ENCODE data around the gene MAD1L1.

MAD1L1 gene

DNA sequence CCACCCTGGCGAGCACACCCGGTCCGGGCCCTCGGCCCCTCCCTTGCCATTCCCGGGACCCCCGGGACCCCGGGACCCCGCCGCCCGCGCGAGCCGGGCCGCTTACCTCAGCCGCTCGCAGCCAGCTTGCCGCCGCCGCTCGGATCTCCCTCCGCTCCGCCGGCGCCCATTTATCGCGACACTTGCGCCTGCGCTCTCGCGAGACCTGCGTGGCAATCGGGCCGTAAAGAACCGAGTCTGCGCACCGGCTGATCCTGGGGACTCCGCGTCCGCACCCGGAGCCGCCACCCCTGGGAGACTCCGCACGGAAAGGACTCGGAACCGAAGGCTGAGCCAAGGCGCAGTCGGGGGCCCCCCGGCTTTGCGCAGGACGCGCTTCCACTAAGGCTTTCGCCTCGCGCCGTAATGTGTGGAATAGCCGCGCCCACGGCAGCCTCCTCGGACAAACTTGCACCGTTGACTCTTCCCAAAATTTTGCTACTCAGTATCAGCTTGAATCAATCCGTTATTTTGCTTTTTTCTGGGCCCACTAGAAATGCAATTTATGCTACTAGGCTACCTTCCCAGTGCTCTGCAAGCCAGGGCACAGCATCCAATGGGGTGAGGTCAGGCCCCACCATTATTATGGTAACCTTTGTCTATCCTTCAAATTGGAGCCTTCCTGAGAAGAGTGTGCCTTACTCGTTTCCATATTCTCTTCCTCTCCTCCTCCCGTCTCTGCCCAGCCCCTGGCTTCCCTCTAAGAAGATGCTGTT is at the start of gene MAD1L1:
TSS of gene MAD1L1 (minus strand) at position 180 of the 755 bp plus-strand sequence. CDS start 2,812 bp downstream, outside the sequence.
- DNase-seq (ENCODE audit: low read depth, low spot score) = peak; percentile 96

DNA sequence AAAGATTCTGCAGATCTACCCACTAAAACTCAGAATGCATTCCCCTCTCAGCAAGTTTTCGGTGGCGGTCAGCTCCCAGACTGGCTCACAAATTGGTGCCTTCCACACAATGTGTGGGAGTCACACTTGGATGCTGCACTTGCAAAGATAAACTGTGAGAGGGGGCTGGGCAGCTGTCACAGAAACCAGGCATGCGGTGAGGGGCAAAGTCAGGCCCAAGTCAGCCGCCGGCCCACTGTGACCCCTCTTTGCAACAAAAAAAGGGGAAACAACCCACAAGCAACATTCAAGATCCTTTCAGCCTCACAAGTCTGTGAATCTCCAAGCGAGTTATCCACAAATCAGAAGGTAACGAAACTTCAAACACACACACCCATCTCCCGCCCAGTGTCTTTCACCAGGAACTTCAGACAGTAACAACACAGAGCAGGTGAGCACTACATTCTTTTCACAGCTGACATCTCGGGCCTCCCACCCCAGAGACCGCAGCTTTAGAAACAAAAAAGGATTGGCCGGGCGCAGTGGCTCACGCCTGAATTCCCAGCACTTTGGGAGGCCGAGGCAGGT is 49.5 kb upstream of the MAD1L1 start:
- no peak for DNase-seq (ENCODE audit: low read depth, low spot score)

DNA sequence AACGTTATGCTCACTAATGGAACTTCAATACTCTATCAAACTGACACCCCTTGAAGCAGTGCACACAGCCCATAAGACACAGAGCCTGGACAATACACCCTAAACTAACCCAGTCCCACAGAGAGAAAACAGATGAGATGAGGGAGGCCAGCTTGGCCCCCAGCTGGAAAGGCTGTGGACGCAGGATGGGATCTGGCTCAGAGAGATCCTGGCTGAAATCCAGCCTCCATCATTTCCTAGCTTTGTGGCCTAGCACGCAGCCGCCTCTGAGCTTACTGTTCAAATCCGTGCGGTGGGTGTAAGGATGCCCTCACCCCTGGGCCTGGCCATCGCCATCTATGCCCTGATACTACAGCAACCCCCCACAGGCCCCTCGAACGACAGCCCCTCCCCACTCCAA is 48.8 kb upstream of the MAD1L1 start:
- peak; percentile 45 for DNase-seq (ENCODE audit: low read depth, low spot score)

DNA sequence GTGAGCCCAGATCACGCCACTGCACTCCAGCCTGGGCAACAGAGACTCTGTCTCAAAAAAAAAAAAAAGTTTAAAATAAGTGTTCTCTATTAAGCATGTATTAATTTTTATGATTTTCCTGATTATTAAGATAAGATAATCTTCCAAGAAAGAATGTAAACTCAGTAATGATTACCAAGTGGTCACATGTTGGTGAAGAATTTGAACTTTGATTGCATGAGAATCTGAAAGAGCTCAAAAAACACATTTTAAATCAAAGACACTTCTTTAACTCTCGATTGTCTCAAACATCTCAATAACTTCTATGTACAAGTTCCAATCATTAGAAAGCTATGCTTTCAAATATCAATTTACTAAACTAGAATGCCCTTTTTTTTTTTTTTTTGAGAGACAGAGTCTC is 47.7 kb upstream of the MAD1L1 start:
- DNase-seq (ENCODE audit: low read depth, low spot score) = no peak

DNA sequence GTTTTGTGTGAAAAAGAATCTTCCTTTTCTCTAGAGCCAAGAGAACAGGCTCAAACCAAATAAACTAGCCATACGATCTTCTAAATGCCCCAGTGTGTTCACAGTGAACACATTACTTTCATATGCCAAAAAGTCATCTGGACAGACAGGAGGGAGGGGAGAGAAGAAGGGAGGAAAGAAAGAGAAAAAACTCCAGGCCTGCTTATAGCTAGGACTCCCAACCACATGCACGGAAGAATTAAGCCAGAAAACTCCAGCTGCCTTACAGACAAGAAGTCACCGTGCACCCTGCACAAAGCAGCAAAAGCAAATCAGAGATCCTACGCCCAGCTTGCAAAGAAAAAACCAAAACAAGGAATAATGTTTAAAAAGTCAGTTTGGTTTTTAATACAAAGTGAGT is 47.2 kb upstream of the MAD1L1 start:
- no peak for DNase-seq (ENCODE audit: low read depth, low spot score)

DNA sequence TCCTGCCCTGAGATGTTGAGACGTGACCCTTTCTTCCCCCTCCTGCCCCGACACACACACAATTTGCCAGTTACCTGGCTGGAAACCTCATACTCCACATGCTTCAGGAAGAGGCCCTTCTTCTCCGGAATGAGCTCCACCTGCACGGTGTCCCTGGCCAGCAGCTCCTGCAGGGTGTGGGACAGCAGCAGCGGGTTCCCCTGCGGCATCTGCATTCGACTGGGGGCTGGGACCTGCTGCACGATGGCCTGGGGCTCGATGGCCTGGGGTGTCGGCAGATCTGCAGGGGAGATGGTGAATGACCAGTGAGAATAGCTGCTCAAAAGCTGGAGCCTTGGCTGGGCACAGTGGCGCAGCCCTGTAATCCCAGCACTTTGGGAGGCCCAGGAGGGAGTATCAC is 45.3 kb upstream of the MAD1L1 start:
- no peak for DNase-seq (ENCODE audit: low read depth, low spot score)

DNA sequence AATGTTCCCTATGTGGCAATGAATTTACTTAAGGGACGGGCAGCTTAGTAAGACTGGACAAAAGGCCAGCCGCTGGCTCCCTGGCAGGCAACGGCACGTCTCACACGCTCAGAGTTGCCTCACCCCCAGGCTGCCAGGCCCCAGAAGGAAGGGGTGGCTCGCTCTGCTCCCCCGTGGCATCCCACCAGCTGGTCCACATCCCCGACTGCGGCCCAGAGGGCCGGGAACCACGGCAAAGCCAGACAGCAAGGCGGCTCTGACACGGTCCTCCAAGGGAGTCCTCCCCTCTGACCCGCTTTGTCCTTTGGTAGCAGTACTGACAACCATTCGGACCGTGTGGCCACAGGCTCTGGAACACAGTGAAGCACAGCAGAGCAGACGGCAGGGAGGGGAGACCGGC is 43.4 kb upstream of the MAD1L1 start:
- DNase-seq (ENCODE audit: low read depth, low spot score) = no peak

DNA sequence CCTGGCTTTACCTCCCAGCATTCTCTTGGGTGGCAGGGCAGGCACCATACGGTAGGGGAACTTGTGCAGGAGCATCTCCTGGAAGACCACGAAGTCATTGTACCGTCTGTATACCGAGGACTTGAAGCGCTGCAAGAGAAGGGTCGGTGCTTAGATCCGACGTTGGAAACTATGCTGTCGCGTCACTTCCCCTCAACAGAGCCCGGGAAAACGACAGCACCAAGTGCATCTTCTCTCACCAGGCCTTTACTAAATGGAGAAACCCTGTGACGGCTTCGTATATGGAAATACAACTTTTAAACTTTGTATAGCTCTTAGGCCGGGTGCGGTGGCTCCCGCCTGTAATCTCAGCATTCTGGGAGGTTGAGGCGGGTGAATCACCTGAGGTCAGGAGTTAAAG is 42.4 kb upstream of the MAD1L1 start:
- no peak for DNase-seq (ENCODE audit: low read depth, low spot score)

DNA sequence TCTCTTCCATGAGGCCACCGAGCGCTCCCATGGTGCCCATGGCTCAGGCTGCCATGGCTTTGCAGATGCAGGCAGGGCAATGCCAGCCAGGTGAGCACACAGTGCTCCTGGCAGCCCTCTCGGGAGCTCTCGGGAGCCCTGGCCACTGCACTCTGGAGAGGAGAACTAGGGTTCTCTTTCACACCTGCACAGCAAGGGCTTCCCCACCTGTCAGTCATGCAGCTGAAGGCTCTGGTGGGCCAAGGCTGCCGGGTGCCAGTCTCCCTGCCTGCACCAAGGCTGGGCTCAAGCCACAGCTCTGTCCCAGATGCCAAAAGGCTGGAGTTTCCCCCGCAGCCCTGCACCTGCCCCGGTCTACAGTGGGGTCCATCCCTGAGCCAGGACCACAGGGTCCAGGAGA is 41.9 kb upstream of the MAD1L1 start:
- no peak for DNase-seq (ENCODE audit: low read depth, low spot score)

DNA sequence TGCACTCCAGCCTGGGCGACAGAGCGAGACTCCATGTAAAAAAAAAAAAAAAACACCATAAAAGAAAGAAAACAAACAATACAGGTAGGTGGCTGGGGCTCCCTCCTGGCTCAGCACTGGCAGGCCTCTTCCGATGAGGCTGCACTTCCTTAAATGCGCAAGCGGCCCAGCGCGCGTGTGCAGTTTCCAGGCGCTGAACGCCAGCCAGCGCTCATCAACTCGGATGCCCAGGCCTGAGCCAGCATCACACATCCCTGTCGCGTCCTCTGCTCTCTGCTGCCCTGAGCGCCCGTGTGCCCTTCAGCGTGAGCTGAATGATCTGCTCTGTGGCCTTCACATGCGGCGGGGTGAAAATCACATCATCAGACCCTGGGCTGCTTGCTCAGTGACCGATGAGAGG is 41.1 kb upstream of the MAD1L1 start:
- DNase-seq (ENCODE audit: low read depth, low spot score) = no peak

DNA sequence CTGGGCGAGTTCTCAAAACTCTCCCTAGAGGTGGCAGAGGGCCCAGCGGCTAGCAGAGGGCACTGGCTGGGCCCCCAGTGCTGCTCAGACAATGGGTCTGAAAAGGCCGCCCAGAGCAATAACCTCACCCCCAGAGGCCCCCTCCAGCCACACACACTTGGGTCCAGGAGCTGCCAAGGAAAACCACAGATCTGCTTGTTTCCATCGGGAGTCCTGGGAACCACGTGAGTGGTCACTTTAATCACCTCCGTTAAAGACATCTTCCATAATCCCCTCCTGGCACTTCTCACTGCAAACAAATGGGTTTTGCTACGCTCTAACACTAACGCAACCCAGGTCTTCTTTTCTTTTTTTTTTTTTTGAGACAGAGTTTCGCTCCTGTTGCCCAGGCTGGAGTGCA is 39.3 kb upstream of the MAD1L1 start:
- peak; percentile 40 for DNase-seq (ENCODE audit: low read depth, low spot score)

DNA sequence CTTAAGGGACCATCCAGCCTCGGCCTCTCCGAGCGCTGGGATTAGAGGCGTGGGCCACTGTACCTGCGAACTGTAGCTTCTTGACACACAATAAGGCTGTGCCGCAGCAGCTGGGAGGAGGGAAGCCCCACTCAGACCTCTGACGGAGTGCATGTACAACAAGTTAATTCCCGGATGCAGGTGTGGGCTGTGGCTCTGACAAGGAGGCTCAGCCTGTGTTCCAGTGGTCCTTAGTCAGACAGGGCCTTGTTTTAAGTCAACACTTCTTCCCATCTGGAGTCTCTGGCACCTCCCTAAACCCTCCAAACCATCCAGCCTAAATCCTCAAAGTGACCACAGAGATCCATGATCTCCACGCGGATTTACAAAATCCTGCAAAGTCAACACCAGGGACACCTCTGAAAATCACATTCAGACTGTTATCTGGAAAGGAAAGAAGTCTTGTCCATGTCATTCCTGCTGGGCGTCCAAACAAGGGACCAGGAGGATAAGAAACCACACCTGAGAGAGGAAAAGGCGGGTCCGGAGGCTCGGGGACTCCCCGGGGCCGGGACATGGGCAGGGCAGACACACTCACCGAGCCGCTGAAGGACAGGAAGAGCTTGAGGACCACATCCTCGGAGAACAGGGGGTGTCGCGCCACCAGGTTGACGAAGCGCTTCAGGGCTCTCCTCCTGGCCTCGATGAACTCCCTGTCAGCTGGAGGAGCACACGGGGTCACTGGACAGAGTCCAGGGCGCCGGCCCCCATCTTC is 38.7 kb upstream of the MAD1L1 start:
- DNase-seq (ENCODE audit: low read depth, low spot score) = no peak

DNA sequence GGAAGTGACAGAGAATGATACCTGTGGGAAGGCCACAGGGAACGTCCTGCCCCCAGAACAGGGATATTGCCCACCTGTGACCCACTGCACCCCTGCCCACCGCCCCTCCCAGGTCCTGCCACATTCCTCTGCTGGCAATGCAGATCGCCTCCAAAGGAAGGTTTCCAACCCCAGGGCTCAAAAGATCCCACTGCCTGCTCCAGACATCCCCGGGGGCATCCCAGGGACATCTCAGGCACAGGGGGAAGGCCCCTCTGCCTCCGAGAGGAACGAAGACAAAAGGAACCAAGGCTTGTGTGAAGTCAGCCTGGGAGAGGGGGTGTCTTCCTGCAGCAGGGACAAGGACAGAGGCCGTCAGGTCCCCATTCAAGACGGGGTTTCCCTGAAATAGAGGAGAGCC is 37.8 kb upstream of the MAD1L1 start:
- DNase-seq (ENCODE audit: low read depth, low spot score) = no peak

DNA sequence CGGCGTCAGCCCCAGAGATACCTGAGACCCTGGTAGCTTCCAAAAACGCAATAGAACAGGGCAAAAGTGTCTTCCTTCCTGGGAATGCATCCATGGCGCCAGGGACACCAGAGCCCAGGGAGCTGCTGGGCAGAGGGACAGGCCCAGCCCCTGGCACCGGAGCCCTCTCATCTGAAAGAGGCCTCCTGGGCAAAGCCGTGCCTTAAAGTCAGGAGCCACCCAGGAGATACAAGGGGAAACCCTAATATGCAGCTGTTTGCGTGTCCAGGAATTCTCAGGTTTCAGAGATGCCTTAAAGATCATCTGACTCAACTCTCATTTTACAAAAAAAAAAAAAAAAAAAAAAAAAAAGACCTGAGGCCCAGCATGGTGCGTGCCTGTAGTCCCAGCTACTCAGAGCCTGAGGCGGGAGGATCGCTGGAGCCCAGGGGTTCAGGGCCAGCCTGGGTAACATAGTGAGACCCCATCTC is 37.3 kb upstream of the MAD1L1 start:
- no peak for DNase-seq (ENCODE audit: low read depth, low spot score)

DNA sequence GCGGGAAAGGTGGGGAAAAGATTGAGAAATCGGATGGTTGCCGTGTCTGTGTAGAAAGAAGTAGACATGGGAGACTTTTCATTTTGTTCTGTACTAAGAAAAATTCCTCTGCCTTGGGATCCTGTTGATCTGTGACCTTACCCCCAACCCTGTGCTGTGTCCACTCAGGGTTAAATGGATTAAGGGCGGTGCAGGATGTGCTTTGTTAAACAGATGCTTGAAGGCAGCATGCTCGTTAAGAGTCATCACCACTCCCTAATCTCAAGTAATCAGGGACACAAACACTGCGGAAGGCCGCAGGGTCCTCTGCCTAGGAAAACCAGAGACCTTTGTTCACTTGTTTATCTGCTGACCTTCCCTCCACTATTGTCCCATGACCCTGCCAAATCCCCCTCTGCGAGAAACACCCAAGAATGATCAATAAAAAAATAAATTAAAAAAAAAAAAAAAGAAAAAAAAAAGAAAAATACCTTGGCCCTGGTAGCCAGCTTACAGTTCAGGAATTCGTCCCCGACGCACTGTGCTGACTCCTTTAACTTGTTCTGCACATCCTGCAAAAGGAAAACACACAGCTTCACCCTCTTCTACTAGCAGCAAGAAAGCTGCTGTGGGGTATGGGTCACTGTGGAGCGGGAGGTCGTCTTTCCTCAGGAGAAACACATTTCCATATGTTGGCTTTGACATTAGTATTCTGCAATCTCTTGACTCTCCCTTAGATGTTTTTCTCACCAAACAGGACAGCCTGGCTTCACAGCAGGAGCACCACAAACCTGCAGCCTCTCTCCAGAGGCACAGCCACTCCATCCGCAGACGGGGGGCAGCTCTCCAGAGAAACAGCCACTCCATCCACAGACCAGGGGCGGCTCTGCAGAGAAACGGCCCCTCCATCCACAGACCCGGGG is 36.6 kb upstream of the MAD1L1 start:
- peak; percentile 33 for DNase-seq (ENCODE audit: low read depth, low spot score)

DNA sequence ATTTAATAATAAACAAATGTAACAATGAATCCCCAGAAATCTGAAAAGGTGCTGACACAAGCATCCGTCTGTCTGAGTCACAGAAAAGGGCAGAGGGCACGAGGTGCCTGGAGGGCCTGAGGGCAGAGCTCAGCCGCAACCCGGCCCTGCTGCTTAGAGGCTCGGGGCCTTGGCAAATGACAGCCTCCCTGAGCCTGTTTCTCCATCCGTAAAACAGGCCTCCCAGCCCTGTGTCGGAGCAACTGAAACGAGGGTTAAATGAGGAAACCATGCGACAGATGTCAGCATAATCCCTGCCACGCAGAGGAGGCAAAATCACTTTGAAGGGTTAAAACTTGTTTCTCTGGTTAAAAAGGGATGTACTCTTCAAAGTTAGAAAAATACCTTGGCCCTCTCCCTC is 34.2 kb upstream of the MAD1L1 start:
- DNase-seq (ENCODE audit: low read depth, low spot score) = no peak

DNA sequence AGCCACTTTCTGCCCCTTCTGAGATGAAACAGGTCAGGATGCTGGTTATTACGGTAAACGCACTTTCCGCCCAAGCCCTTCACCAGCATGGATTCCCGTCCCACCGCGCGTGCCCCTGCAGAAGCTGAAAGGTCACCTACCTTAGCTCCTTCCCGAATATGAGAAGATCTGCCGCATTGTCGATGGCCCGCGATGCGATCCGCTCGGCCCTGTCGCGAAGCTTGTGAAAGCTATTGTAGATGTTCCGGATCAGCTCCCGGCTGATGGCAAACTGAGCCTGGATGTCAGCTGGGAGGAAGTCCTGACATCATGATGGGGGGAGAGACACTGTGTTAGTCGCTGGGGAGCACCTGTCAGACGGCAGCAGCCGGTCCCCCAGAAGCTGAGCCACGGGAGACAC is 31.4 kb upstream of the MAD1L1 start:
- DNase-seq (ENCODE audit: low read depth, low spot score) = no peak

DNA sequence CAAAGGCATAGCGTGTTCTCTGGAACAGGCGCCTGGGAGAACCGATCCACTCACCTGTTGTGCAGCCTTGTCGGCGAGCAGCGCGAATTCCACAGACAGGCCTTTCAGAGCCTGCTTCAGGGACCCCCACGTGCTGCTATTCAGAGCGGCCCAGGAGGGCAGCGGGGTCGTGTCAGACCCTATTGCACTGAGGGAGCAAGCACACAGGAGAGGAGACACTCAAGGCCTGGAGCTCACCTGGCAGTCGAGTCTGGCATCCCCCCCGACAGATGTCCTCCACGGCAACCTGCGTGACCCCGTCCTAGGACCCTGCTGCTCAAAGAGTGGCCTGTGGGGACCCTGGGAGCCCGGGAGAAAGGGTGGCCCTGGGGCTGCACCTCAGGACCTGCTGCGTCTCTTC is 30.4 kb upstream of the MAD1L1 start:
- no peak for DNase-seq (ENCODE audit: low read depth, low spot score)

DNA sequence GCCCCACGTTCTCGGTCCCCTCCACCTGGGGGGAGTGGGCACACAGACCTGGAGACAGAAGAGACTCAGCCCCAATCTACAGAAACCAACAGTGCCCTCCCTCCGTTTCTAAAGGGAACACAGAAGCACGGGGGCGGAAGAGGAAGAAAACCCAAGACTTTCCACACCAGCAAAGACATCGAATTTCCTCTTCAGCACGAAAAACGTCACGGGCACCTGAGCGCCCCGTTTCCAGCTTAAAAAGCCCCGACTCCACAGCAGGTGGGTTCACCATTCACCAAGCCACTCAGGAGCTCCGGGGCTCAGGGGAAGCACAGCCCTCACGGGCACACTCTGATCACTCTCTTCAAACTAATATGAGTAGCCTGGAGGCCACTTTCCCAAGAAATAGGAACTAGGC is 28.9 kb upstream of the MAD1L1 start:
- DNase-seq (ENCODE audit: low read depth, low spot score) = no peak

DNA sequence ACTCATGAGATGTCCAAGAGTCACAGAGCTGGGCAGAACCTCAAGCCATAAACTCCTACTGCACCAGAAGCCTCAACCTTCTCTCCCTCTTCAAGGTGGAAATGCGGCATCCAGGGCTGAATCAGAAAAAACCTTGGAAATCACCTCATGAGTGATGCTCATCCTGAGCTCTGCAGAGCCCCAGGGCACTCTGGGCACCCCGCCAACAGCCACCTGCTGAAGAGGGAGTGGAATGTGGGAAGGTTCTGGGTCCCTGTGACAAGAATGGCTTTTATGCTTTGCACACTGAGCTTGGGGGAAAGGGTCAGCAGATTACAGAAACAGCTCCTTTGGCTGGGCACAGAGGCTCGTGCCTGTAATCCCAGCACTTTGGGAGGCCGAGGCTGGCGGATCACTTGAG is 28.1 kb upstream of the MAD1L1 start:
- peak; percentile 50 for DNase-seq (ENCODE audit: low read depth, low spot score)

DNA sequence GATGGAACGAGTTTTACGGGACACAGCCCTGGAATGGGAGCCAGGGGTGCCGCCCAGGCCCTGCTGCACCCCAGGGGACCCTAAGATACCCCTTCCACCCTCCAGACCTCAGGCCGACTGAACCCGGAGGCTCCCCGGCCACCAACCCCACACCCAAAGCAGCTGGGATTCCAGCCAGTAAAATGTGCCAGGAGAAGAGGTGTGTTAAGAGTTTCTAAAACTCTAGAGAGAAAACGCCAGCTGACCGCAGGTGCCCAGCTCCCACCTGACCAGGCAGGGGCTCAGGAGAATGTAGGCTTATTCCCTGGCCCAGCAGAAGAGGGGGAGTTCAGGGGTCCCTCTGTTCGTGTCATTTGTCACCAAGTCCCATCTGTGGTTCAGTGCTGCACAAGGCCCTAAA is 26.7 kb upstream of the MAD1L1 start:
- no peak for DNase-seq (ENCODE audit: low read depth, low spot score)

Data from astrocyte of the hippocampus (primary cell).